HepG2 (cell line): ENCODE measurements around the gene TSC22D1.

ENCODE experiments used
- BHLHE40 ChIP-seq: IDR thresholded peaks from 2 replicates; pipeline ENCODE4 v1.6.1; 2011; ENCODE audit warnings: low read length, improper control_type of control experiment
- E2F1 ChIP-seq: sonication (generic); formaldehyde crosslinking; IDR thresholded peaks from 2 replicates; pipeline ENCODE4 v1.5.0; 2020; ENCODE audit warnings: missing genetic modification reagents

- TF ChIP-seq BHLHE40 (no peak), E2F1 (CRISPR knock-in tag) (no peak)
Observed at GRCh38 chr13:44412346-44412935, 163.7 kb downstream of the TSC22D1 start.
